NCI-H82 treated with DMSO at 0.1 percent for 48 hours (cell line): ENCODE results near the gene RET.

Experiments
- DNase-seq: peaks from one replicate; lab custom pipeline; 2025; ENCODE audit not compliant: unreplicated experiment; lab: John Stamatoyannopoulos, UW

The RET gene

DNA sequence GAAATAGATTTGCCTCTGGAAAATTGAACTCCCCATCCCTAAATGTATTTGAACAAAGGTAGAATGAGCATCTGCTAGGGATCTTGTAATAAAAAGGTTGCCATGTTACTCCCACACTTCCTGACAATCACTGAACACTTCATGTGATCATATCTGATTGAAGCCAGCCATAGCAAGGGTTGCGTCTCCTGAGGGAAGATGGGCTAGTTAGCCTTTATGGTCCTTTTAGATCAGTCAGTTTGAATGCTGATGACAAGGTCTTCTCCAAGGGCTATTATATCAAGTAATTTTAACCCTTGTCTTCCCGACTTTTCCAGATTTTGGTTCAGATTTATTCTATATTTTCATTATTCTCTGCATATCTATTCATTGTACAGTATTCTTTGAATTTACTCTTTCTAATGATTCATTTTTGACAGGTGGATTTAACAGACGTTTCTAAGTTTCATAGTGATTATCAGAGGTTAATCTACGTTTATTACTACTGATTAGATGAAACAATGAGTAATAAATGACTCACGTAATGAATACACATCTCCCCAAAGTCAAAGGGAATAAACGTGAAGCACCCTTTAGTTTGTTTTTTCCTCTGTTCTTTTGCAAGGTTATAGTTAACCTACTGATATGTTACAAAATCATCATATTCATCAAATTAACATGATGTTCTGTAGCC is 89.5 kb downstream of the RET start:
- no peak for DNase-seq

GRCh38 chr10:43166880-43167497 is 90.1 kb downstream of the RET start:
- DNase-seq, result no peak

DNA sequence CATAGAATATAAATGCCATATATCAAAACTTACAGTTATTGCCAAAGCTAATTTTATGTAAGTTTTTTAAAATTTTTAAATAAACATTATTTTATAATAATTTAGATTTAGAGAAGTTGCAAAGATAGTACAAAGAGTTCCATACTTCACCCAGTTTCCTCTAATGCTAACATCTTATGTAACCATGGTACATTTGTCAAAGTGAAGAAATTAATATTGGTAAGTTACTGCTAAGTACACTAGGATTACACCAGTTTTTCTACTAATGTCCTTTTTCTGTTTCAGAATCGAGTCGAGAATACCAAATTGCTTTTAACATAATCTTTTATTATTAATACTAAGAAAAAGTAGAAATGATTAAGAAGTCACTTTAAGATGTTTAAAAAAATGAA is 90.6 kb downstream of the RET start:
- DNase-seq, result no peak

DNA sequence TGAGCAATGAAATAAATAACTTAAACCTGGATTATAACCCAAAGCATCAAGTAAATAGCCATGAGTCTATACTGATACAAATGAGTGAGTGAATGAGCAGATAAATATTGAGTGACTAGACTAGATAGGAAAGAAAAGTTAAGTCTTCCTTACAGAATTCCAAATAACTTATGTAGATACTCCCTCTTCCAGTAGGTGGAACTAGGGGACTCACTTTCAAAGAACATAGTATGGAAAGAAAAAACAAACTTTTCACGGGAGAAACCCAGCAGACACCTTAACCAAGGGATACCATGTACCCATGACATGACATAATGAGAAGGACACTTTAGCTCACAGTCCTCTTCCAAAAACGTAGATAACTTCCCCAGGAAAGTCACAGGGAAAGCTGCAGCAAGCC is 93.6 kb downstream of the RET start:
- no peak for DNase-seq

DNA sequence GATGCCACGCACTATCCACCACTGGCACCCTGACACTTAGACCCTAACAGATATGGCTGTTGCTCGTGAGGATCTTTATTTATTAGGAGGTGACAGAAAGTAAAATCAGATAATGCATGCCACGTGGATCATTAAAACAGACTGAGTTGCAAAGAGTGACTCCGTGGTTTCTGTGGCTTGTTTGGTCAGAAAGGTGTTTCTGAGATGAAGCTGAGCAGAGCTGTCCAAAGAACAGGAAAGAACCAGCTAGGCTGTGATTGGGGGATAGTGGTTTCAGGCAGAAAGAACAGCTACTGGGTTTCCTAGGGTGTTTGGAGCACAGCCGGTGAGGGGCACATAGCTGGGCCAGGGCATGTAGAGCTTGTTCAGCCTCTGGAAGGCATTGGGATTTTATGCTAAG is 95.8 kb downstream of the RET start:
- DNase-seq, result no peak

DNA sequence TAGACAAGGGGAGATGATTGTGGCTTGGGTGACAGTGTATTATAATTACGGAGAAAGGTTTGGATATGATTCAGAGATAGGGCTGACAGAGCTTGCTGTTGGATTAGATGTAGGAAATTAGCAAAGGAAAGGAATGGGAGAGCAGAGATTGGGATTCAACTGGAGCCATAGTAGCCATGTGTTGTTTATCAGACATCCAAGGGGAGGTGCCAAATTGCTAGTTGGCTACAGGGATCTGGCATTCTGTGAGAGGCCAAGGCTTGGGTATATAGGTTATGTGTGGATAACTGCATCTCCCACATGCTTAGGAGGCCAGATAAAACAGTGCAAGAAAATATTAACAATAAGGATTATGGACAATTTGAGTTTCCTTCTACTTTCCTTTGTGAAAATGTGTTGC is 96.3 kb downstream of the RET start:
- no peak for DNase-seq

DNA sequence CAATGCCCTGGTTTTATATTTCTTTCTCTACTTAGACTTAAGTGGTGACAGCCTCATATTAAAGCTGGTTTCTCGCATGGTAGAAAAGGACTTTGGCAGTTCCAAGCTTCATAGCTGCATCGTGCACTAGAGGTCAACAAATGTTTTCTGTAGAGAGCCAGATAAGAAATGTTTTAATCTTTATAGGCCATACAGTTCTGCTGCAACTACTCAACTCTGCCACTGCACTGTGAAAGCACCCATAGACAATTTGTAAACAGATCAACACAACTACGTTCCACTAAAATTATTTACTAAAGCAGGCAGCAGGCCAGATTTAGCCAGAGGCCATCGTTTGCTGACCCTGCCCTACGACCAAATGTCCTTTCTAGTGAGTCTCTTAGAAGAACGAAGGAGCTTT is 98.1 kb downstream of the RET start:
- no peak for DNase-seq

DNA sequence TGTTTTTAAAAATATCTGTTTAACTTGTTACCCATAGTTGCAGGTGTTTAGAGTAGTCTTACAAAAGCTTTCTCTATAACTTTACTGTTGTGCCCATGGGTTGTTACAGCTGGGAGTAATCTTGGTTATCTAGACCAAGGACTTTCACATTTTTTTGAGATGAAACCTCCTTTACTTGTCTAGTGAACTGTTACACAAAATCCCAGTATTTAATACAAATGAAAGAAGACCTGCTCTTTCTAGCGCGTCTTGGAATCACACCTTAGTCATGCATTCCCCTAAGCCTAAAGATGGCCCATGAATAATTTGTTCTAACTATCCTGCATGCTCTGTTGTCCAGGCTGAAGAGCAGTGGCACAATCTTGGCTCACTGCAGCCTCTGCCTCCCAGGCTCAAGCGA is 99.4 kb downstream of the RET start:
- DNase-seq, result no peak

DNA sequence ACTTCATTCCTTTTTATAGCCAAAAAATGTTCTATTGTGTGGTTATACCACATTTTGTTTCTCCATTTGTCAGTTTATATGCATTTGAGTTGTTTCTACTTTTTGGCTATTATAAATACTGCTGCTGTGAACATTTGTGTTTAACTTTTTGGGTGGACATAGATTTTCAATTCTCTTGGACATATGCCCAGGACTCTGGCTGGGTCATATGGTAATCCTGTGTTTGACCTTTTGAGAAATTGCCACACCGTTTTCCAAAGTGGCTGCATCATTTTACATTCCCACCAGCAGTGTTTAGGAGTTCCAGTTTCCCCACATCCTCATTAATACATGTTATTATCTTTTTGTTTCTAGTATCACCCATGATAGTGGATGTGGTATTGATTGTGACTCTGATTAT is 100.7 kb downstream of the RET start:
- no peak for DNase-seq
